ENCODE results near the gene ITCH.

Gene ITCH

DNA sequence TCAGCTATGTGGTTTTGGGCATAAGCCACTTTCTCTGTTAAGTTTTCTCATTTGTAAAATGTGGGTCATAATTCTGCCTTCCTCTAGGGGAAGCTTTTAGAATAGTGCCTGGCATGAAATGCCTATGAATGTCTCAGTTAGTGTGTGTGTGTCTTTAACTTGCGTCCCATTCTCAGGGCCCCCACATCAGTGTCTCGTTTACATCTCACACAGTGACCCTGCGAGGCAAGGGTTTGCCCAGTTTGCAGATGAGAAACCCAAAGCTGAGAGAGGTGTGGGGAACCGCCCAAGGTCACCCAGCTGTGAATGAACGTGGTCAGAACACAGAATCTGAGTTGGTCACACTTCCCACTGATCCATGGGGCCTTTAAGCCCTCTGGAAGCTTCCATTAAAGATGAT, 167.3 kb downstream of the ITCH start:
- Histone ChIP-seq H3K27ac (no peak overlapping the region), H3K4me1 (peaks cover 0 to 43% (median 33%) of the 10 kb centered on the region in 4 donors), H3K27me3 (no peaks in the 10 kb centered on the region), H3K4me3 (no peak overlapping the region), H3K36me3 (peaks cover 59 to 86% (median 77%) of the 10 kb centered on the region in 3 donors), H3K9me3 (no peaks in the 10 kb centered on the region)
- peak; percentile 1 to 28 for DNase-seq
- intact Hi-C loops (cut with DNase I; ENCODE audit: low total_unique reads) = no loop called here
- TF ChIP-seq, protein P1, sequence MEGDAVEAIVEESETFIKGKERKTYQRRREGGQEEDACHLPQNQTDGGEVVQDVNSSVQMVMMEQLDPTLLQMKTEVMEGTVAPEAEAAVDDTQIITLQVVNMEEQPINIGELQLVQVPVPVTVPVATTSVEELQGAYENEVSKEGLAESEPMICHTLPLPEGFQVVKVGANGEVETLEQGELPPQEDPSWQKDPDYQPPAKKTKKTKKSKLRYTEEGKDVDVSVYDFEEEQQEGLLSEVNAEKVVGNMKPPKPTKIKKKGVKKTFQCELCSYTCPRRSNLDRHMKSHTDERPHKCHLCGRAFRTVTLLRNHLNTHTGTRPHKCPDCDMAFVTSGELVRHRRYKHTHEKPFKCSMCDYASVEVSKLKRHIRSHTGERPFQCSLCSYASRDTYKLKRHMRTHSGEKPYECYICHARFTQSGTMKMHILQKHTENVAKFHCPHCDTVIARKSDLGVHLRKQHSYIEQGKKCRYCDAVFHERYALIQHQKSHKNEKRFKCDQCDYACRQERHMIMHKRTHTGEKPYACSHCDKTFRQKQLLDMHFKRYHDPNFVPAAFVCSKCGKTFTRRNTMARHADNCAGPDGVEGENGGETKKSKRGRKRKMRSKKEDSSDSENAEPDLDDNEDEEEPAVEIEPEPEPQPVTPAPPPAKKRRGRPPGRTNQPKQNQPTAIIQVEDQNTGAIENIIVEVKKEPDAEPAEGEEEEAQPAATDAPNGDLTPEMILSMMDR (IDR thresholded peaks at IDR 0.05) = no peak

DNA sequence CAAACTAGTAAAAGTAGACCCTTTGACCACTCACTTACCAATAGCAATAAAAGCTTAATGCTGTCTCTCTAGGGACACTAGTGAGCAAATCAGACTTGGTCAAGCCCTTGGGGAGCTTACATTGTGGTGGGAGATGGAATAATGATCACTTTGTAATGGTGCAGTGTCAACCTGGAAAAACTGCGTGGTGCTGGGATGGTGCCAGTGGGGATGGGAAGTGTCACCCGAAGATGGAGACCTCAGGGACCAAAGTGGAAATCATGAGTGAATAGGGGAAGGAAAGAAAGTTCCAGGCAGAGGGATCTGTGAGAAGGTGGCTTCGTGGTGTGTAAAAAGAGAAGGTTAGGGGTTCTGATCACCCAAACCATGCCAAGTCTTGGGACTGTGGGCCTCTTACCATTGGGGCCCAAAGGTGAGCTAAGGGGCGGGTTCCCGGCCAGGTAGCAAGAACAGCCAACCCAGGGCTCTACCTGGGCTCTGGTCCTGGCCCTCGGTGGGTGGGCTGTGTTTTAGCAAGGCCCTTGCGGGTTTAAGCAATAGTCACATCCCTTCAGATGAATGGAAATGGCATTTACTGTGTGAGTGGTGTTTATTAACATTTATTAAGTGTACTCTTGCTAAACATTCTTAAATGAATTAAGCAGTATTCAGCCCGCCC, 168.7 kb downstream of the ITCH start:
- Histone ChIP-seq H3K27ac (no peak overlapping the region), H3K4me1 (peaks cover 0 to 29% (median 22%) of the 10 kb centered on the region in 4 donors), H3K4me3 (no peak overlapping the region), H3K9me3 (no peaks in the 10 kb centered on the region), H3K27me3 (no peaks in the 10 kb centered on the region), H3K36me3 (peaks cover 70 to 97% (median 87%) of the 10 kb centered on the region in 3 donors)
- TF ChIP-seq, protein P1 (IDR thresholded peaks at IDR 0.05) = no peak
- intact Hi-C loops (cut with DNase I; ENCODE audit: low total_unique reads) = no loop called here
- DNase-seq = peak; percentile 11 to 13

DNA sequence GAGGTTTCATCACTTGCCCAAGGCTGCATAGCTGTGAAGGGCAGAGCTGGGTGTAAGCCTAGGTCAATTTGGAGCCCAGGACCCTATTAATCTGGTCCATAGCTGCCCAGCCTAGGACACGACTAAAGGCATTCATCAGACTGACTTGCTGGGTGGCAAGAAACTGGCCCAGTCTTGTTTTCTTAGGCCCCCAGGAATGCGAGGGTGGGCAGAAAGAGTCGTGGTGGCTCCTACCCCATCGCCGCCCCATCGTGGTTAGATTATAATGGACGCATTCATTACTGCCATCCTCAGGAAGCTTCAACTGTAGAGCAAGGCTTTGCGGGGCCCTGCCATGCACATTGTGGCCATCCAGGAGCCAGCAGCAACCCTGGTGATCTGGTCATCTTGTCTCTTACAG, 169.2 kb downstream of the ITCH start:
- TF ChIP-seq, protein P1 (IDR thresholded peaks at IDR 0.05) = no peak
- H3K36me3 ChIP-seq = peaks cover 70 to 97% (median 87%) of the 10 kb centered on the region in 3 donors
- peaks cover 0 to 23% (median 18%) of the 10 kb centered on the region in 4 donors for H3K4me1 ChIP-seq
- DNase-seq = peak; percentile 5 to 50
- no peak overlapping the region for H3K4me3 ChIP-seq
- intact Hi-C loops (cut with DNase I; ENCODE audit: low total_unique reads) = no loop called here
- no peak overlapping the region for H3K27ac ChIP-seq
- no peaks in the 10 kb centered on the region for H3K9me3 ChIP-seq
- no peaks in the 10 kb centered on the region for H3K27me3 ChIP-seq

DNA sequence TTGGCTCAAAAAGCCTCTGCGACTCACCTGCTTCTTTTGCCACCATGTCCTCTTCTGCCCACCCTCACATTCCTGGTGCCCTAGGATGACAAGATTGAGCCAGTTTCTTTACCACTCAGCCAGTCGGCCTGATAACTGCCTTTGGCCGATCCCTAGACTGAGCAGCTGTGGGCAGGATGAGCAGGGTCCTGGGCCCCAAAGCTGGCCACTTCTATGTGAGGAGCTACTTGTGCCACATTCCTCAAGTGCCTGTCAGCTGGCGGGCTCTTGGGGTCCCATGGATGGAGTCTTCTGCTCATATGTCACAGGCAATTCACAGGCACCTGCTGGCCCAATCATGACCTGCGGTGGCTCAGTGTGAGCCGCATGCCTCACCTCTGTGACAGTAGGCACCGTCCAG, 169.7 kb downstream of the ITCH start:
- no peak overlapping the region for H3K4me3 ChIP-seq
- intact Hi-C loops (cut with DNase I; ENCODE audit: low total_unique reads) = no loop called here
- peaks cover 69 to 97% (median 87%) of the 10 kb centered on the region in 3 donors for H3K36me3 ChIP-seq
- H3K27ac ChIP-seq = no peak overlapping the region
- peaks cover 0 to 19% (median 15%) of the 10 kb centered on the region in 4 donors for H3K4me1 ChIP-seq
- peak in 1 of 2 donors; percentile 40 for DNase-seq
- H3K9me3 ChIP-seq = no peaks in the 10 kb centered on the region
- H3K27me3 ChIP-seq = no peaks in the 10 kb centered on the region
- TF ChIP-seq, protein P1 (IDR thresholded peaks at IDR 0.05) = no peak

DNA sequence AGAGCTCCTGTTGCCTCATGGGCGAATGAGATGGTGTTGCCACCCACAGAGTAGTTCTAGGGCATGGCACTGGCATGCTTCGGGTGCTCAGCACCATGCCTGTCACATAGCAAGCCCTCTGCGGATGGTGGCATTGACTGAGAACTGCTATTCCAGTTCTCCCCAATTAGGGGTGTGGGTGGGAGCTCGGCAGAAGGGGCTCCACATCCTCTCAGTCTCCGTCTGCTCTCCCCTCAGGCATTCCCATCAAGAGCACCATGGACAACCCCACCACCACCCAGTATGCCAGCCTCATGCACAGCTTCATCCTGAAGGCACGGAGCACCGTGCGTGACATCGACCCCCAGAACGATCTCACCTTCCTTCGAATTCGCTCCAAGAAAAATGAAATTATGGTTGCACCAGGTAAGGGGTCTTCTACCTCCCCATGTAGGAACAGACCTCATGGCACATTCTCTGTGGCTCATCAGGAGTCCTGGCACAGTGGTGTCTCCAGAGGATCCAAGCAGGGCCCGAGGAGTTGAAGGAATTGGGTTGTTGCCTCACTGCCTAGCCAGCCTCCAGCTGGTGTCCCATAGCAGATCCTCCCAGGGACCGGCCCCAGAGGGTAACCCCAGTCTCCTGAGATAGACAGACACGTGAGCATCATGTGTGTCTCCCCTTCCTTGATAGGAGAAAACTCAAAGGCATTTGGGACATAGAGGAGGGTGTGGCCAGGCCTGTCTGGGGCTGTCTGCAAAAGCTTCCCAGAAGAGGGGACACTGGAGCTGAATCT, 171.5 kb downstream of the ITCH start:
- no peak overlapping the region for H3K4me3 ChIP-seq
- H3K27ac ChIP-seq = no peak overlapping the region
- H3K4me1 ChIP-seq = peaks cover 0 to 6% (median 5%) of the 10 kb centered on the region in 4 donors
- intact Hi-C loops (cut with DNase I; ENCODE audit: low total_unique reads) = no loop called here
- no peaks in the 10 kb centered on the region for H3K9me3 ChIP-seq
- TF ChIP-seq, protein P1 (IDR thresholded peaks at IDR 0.05) = no peak
- H3K27me3 ChIP-seq = no peaks in the 10 kb centered on the region
- peaks cover 56 to 94% (median 87%) of the 10 kb centered on the region in 3 donors for H3K36me3 ChIP-seq
- peak in 1 of 2 donors; percentile 11 for DNase-seq

All from tibial artery (tissue), 4 donors.